Activated T-helper 2 cell treated with anti-CD3 and anti-CD28 coated beads, Interferon-gamma antibody, Interleukin-2, Interleukin-4, amounts not matched to agents 10 μg/mL and 5 μg/mL and 100 μg/mL, durations not matched to agents 14 hours and 24 hours and 36 hours (primary cell): ENCODE results near the gene SMIM10L1. TPM values are rescaled to one million over a fixed set of nuclear protein-coding genes. Genes with fewer than 3 reads are reported as not detected.

ENCODE experiments used
- DNase-seq: peaks from one replicate; pipeline ENCODE4 v3.0.0; 2021; ENCODE audit warnings: low spot score
- H3K27ac Mint-ChIP-seq: one replicate; pipeline ENCODE4 v1.8.0; 2021; ENCODE audit warnings: mixed read lengths
- H3K27me3 Mint-ChIP-seq: one replicate; pipeline ENCODE4 v1.8.0; 2021; ENCODE audit warnings: low read depth, mixed read lengths
- H3K36me3 Mint-ChIP-seq: one replicate; pipeline ENCODE4 v1.8.0; 2021; ENCODE audit warnings: low read depth, mixed read lengths
- H3K4me1 Mint-ChIP-seq: one replicate; pipeline ENCODE4 v1.8.0; 2021; ENCODE audit warnings: low read depth, mixed read lengths
- H3K4me3 Mint-ChIP-seq: one replicate; pipeline ENCODE4 v1.8.0; 2021; ENCODE audit warnings: low read depth, mild to moderate bottlenecking, moderate library complexity, mixed read lengths
- H3K9me3 Mint-ChIP-seq: one replicate; pipeline ENCODE4 v1.8.0; 2021; ENCODE audit warnings: mixed read lengths
- intact Hi-C: fragments of 100-400 bp; cut with micrococcal nuclease; formaldehyde crosslinking; loops from one replicate; pipeline ENCODE4 v1.15.1; 2023
- total RNA-seq: library from RNA; stranded (reverse); gene quantifications from 2 replicates; pipeline ENCODE4 v1.2.3, GENCODE V29; 2022

The SMIM10L1 gene
- total RNA-seq, 1 donor from 2014 or later, result 10.8 TPM

DNA sequence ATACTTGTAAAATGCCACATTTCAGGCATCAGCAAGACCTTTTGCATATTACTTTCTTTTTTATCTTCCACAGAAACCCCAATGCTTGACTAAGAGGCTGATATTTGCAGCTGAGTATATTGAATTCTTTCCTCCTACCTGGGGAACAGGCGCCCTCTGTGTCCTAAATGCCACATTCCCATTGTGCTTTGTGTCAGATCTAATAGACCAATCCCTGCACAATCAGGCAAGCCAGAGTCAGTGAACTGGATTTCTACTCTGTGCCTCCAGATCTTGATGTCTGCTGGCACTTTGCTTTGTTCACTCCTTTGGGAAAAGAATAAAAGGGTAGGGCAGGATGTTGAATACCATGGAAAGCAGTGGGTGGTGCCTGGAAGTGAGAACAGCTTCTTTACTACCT, 38.1 kb downstream of the SMIM10L1 start:
- Mint-ChIP-seq H3K4me3 (no peak overlapping the region), H3K9me3 (peaks cover under 1% of the 10 kb centered on the region), H3K36me3 (no peaks in the 10 kb centered on the region), H3K27ac (no peak overlapping the region), H3K4me1 (no peaks in the 10 kb centered on the region), H3K27me3 (no peaks in the 10 kb centered on the region)
- DNase-seq, result no peak
- intact Hi-C loops, result no loop called here

Other genes with a start within 250 kb of the SMIM10L1 start
- gene PRH2, start 242.0 kb upstream of the SMIM10L1 start, total RNA-seq, result not detected in 2 replicates
- 2.6 and 2.8 TPM in 2 replicates for gene TAS2R14, start 231.9 kb upstream of the SMIM10L1 start, total RNA-seq
- gene TAS2R50, start 184.3 kb upstream of the SMIM10L1 start, total RNA-seq, result 1.0 and 1.1 TPM in 2 replicates
- 1.5 and 2.5 TPM in 2 replicates for gene TAS2R20, start 172.9 kb upstream of the SMIM10L1 start, total RNA-seq
- gene TAS2R19, start 148.6 kb upstream of the SMIM10L1 start, total RNA-seq, result 3.1 and 3.6 TPM in 2 replicates
- 3.9 and 4.6 TPM in 2 replicates for gene TAS2R31, start 139.8 kb upstream of the SMIM10L1 start, total RNA-seq
- gene TAS2R46, start 108.9 kb upstream of the SMIM10L1 start, total RNA-seq, result 1.3 and 2.0 TPM in 2 replicates
- gene TAS2R43, start 78.9 kb upstream of the SMIM10L1 start, total RNA-seq, result 1.1 and 1.8 TPM in 2 replicates
- 2.9 and 3.6 TPM in 2 replicates for gene TAS2R30, start 36.5 kb upstream of the SMIM10L1 start, total RNA-seq
- gene TAS2R42, start 15.7 kb downstream of the SMIM10L1 start, total RNA-seq, result not detected in 2 replicates
- not detected in 2 replicates for gene PRB3, start 98.5 kb downstream of the SMIM10L1 start, total RNA-seq
- gene PRB4, start 139.2 kb downstream of the SMIM10L1 start, total RNA-seq, result not detected in 2 replicates
- gene PRB2, start 224.4 kb downstream of the SMIM10L1 start, total RNA-seq, result not detected in 2 replicates